Ovary (tissue), 3 donors: Measurements from ENCODE around the gene SLC48A1.

ENCODE experiments used
- CTCF ChIP-seq, 3 donors: fragments of 450-650 bp in 2 of 3; fragments of 200-600 bp in 1 of 3; IDR thresholded peaks; one replicate each; pipeline versions ENCODE4 v1.5.1 to v1.8.0; 2016 to 2022; ENCODE audit warnings: antibody characterized with exemption in 3 of 3, mild to moderate bottlenecking in 1 of 3
- EP300 ChIP-seq: sonication (generic); formaldehyde crosslinking; IDR thresholded peaks from one replicate; pipeline ENCODE4 v1.6.1; 2017; ENCODE audit warnings: antibody characterized with exemption
- POLR2A ChIP-seq: fragments of 450-650 bp; IDR thresholded peaks from one replicate; pipeline ENCODE4 v1.6.1; 2017; ENCODE audit warnings: antibody characterized with exemption, mild to moderate bottlenecking, moderate library complexity
- donor health status: DM: no; HTN: no; CAD: no.

- TF ChIP-seq EP300 (no peak), CTCF (IDR thresholded peaks at IDR 0.05) (no peak), POLR2A (no peak)
Measured at GRCh38 chr12:47731723-47732122, 41.3 kb upstream of the SLC48A1 start.
